Measurements from ENCODE around the gene PARP14.

PARP14 gene

DNA sequence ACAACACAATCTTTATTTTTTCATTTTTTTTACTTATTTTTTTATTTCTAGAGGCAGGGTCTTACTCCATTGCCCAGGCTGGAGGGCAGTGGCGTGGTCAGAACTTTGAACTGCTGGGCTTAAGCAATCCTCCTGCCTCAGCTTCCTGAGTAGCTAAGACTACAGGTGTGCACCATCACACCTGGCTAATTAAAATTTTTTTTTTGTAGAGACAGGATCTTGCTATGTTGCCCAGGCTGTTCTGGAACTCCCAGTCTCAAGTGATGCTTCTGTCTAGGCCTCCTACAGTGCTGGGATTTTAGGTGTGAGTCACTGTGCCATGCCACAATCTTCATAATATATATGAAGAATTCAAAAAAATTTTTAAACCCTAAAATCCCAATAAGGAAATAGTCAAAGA, 92.2 kb downstream of the PARP14 start:
- no peak for DNase-seq (ENCODE audit: low spot score)

DNA sequence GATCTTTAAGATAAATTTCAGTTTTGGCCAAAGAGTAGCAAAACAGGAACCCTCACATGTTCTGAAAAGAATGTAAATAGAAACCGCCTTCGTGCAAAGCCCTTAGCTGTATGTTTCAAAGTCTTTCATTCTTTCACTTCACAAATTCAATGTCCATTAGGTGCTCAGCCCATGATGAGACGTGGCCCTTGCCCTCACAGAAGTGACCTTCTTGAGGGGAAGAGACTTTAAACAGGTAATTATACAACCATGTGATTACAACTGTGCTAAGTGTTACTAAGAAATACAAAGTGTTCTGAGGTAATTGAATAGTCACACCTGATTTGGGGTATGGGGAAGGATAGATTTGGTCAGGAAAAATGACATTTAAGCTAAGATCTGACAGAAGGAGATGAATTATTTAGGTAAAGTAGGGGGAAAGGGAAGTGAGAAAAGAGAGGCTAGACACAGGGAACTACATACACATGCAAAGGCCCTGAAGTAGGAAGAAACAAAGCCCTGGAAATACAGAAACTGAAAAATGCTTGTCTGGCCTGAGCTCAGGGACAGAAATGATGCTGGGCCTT, 93.4 kb downstream of the PARP14 start:
- no peak for DNase-seq (ENCODE audit: low spot score)

DNA sequence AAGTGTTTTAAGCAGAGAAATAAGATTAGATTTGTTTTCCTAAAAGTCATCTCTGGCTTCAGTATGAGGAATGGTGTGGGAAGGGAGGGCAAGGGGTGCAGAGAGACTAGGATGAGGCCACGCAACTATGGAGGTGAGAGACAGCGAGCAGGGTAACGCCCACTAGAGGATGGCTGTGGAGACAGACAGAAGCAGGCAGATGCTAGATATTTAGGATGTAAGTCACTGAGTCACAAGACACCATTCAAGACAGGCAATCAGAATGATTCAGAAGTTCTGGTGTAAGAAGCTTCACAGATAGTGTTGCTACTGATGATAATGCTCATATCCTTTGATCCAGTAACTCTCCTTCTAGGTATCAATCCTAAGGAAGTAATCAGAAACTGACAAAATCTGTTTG, 93.9 kb downstream of the PARP14 start:
- no peak for DNase-seq (ENCODE audit: low spot score)

DNA sequence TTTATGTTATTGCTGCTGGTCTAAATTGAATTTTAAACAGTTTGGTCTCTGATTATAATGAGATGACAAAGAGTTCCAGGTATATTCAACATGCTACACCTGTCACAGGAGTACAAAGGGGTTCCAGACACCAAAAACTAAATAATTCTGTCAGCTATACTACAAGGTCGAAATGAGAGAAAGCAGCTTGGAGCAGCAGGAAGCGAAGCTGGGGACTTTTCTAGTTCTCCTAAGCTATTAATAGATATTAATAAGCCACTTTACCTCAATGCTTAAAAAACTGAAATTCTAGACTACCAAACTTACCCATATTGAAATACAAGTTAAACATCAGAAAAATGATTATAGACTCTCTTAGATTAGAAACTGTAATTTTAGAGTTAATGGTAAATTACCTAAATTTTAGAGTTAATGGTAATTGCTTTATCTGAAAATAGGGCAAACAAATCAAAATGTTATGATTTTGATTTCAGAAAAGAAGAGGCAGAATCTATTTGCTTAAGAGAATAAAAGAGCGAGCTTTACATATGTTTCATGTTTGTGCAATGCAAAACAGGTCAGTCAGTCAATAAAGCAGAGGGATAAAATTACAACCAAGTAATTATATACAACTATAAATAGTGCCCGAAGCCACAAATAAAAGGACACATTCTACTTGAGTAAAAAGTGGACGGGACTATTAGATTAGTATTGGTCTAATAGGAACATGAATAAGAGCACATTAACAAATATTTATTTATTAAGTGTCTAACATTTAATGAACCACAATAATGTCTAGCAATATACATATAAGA, 96.2 kb downstream of the PARP14 start:
- DNase-seq (ENCODE audit: low spot score): no peak

DNA sequence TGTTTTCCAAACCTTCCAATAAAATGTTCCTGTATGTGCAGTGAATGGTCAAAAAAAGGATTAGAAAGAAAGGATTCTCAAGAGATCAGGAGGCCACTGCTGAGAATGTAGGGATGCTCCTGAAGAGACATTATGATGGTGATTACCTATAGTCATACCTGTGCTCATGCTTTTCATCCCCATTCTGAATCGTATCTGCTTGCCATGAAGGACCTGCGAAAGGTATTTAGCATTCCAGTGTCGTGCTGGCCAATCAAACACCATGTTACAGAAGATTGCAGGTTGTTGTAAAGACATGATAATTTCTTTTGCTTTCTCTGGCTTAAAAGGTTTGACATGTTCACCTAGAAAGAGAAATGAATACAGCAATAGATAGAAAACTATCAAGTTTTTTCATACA, 96.9 kb downstream of the PARP14 start:
- no peak for DNase-seq (ENCODE audit: low spot score)

Measured in left forelimb (tissue), 1 donor.